Hepatocyte (in vitro differentiated cells): ENCODE data around the gene SMYD1. TPM values are rescaled to one million over a fixed set of nuclear protein-coding genes. Genes with fewer than 3 reads are reported as not detected.

Experiments
- DNase-seq: peaks from one replicate; pipeline ENCODE4 v3.0.0-alpha.2; 2016; ENCODE audit warnings: low spot score
- H2AFZ ChIP-seq: fragments of 200-600 bp; sonication (generic); 2 replicates; pipeline ENCODE4 v1.6.0; 2016; ENCODE audit warnings: antibody characterized with exemption, mild to moderate bottlenecking
- H3K27ac ChIP-seq: fragments of 200-600 bp; sonication (generic); 2 replicates; pipeline ENCODE4 v1.5.1; 2016; ENCODE audit warnings: mild to moderate bottlenecking
- H3K27me3 ChIP-seq: fragments of 200-600 bp; sonication (generic); 2 replicates; pipeline ENCODE4 v1.6.1; 2016
- H3K36me3 ChIP-seq: fragments of 200-600 bp; sonication (generic); replicated peaks from 2 replicates; pipeline ENCODE4 v1.5.1; 2016; ENCODE audit warnings: low read depth; ENCODE audit not compliant: insufficient read depth
- H3K4me1 ChIP-seq: fragments of 200-600 bp; sonication (generic); 2 replicates; pipeline ENCODE4 v1.5.1; 2016; ENCODE audit warnings: mild to moderate bottlenecking, moderate library complexity; ENCODE audit not compliant: insufficient read depth
- H3K4me2 ChIP-seq: fragments of 200-600 bp; sonication (generic); 2 replicates; pipeline ENCODE4 v1.6.0; 2016
- H3K4me3 ChIP-seq: fragments of 200-600 bp; sonication (generic); 2 replicates; pipeline ENCODE4 v1.5.1; 2016; ENCODE audit warnings: mild to moderate bottlenecking
- H3K79me2 ChIP-seq: fragments of 200-600 bp; sonication (generic); 2 replicates; pipeline ENCODE4 v1.6.0; 2017; ENCODE audit warnings: mild to moderate bottlenecking
- H3K9me2 ChIP-seq: fragments of 200-600 bp; sonication (generic); replicated peaks from 2 replicates; pipeline ENCODE4 v1.6.0; 2017; ENCODE audit warnings: mild to moderate bottlenecking; ENCODE audit not compliant: insufficient read depth
- H3K9me3 ChIP-seq: fragments of 200-600 bp; sonication (generic); 2 replicates; pipeline ENCODE4 v1.5.1; 2016; ENCODE audit warnings: low read depth, mild to moderate bottlenecking
- H4K20me1 ChIP-seq: fragments of 200-600 bp; sonication (generic); 2 replicates; pipeline ENCODE4 v1.6.0; 2016; ENCODE audit warnings: mild to moderate bottlenecking; ENCODE audit not compliant: insufficient read depth, poor library complexity, severe bottlenecking
- EZH2 ChIP-seq: fragments of 200-600 bp; sonication (generic); IDR thresholded peaks from 2 replicates; pipeline ENCODE4 v1.6.1; 2016; ENCODE audit warnings: antibody characterized with exemption, mild to moderate bottlenecking, borderline replicate concordance
- EZH2phosphoT487 ChIP-seq: fragments of 200-600 bp; sonication (generic); IDR thresholded peaks from one replicate; pipeline ENCODE4 v1.6.1; 2018; ENCODE audit warnings: antibody characterized with exemption, mild to moderate bottlenecking, low read depth, moderate library complexity; ENCODE audit not compliant: unreplicated experiment, severe bottlenecking
- WGBS: methylation state at CpG from one replicate; pipeline ENCODE4 v1.1.6; 2016; ENCODE audit warnings: low lambda C conversion rate; ENCODE audit errors: missing lambda C conversion rate; 5-methylcytosine and 5-hydroxymethylcytosine counted together
- polyA plus RNA-seq: library from polyadenylated mRNA; unstranded; fragments of >200 nt; fragmentation: Nextera tagmentation; extraction: Ambion mirVana; gene quantifications from 2 replicates; pipeline ENCODE4 v1.2.1, GENCODE V29; 2016
- total RNA-seq: library from RNA; depleted of rRNA; stranded (reverse); fragments of >200 nt; gene quantifications from 2 replicates; pipeline ENCODE4 v1.2.3, GENCODE V29; 2014
- TF ChIP-seq, protein P1 (sequence below): fragments of 200-600 bp; sonication (generic); IDR thresholded peaks from 2 replicates; pipeline ENCODE4 v1.5.1; 2016; ENCODE audit warnings: antibody characterized with exemption, mild to moderate bottlenecking; ENCODE audit not compliant: poor library complexity

Gene SMYD1
- total and polyA plus RNA-seq, 2 experiments from 2014 or later = 0.10 TPM; not detected in 1

DNA sequence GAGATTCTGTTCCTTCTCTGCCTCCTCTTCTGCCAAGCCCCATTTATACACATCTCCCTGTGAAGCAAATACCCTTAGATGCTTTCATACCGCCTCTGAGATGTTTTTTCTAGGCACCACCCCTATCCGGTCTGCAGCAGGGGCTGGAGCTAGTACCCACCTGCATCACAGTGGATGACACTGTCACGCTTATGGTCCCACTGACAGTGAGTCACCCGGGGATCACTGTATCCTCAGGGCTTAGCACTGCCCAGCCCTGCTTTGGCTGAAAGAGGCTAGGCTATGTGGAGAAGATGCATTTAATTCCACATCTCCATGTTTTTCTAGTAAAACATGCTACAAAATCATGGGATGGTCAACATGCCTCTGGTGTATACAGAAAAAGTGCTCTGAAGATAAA is 50.3 kb downstream of the SMYD1 start:
- Histone ChIP-seq H3K27ac (no peak overlapping the region), H2AFZ (no peak overlapping the region), H3K9me3 (no peaks in the 10 kb centered on the region), H3K27me3 (no peaks in the 10 kb centered on the region), H3K4me2 (no peak overlapping the region), H3K36me3 (no peaks in the 10 kb centered on the region), H3K79me2 (no peaks in the 10 kb centered on the region), H4K20me1 (no peaks in the 10 kb centered on the region), H3K4me1 (peaks cover 7% of the 10 kb centered on the region), H3K4me3 (no peak overlapping the region), H3K9me2 (no peaks in the 10 kb centered on the region)
- TF ChIP-seq, protein P1, sequence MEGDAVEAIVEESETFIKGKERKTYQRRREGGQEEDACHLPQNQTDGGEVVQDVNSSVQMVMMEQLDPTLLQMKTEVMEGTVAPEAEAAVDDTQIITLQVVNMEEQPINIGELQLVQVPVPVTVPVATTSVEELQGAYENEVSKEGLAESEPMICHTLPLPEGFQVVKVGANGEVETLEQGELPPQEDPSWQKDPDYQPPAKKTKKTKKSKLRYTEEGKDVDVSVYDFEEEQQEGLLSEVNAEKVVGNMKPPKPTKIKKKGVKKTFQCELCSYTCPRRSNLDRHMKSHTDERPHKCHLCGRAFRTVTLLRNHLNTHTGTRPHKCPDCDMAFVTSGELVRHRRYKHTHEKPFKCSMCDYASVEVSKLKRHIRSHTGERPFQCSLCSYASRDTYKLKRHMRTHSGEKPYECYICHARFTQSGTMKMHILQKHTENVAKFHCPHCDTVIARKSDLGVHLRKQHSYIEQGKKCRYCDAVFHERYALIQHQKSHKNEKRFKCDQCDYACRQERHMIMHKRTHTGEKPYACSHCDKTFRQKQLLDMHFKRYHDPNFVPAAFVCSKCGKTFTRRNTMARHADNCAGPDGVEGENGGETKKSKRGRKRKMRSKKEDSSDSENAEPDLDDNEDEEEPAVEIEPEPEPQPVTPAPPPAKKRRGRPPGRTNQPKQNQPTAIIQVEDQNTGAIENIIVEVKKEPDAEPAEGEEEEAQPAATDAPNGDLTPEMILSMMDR = no peak
- no peak for TF ChIP-seq EZH2
- TF ChIP-seq EZH2phosphoT487 = no peak
- 74% methylated on average over 4 of the region's 4 CpGs for WGBS
- no peak for DNase-seq

DNA sequence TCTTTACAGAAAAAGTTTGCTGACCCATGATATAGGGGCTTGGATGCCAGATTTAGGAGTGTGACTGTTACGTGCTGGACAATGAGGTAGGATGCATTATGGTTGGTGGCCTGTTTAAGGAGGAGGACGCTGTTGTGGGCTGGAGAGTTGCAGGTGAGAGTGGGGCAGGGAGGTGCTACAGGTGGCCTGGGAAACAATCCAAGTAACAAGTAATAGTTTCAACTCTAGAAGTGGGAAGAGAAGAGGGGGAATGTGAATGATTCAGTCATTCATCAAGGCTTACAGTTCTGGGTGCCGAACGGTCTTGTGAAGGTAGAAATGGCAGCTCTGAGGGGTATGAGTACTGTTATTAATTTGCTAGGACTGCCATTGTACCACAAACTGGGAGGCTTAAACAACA is 54.1 kb downstream of the SMYD1 start:
- Histone ChIP-seq H3K9me2 (no peaks in the 10 kb centered on the region), H4K20me1 (peaks cover 5% of the 10 kb centered on the region), H3K79me2 (peaks cover 2% of the 10 kb centered on the region), H2AFZ (no peak overlapping the region), H3K36me3 (no peaks in the 10 kb centered on the region), H3K27me3 (no peaks in the 10 kb centered on the region), H3K4me2 (no peak overlapping the region), H3K27ac (no peak overlapping the region), H3K4me1 (no peaks in the 10 kb centered on the region), H3K9me3 (no peaks in the 10 kb centered on the region), H3K4me3 (no peak overlapping the region)
- DNase-seq = no peak
- WGBS = 75% methylated on average over 4 of the region's 4 CpGs
- TF ChIP-seq EZH2 = no peak
- TF ChIP-seq, protein P1 = no peak
- TF ChIP-seq EZH2phosphoT487 = no peak

DNA sequence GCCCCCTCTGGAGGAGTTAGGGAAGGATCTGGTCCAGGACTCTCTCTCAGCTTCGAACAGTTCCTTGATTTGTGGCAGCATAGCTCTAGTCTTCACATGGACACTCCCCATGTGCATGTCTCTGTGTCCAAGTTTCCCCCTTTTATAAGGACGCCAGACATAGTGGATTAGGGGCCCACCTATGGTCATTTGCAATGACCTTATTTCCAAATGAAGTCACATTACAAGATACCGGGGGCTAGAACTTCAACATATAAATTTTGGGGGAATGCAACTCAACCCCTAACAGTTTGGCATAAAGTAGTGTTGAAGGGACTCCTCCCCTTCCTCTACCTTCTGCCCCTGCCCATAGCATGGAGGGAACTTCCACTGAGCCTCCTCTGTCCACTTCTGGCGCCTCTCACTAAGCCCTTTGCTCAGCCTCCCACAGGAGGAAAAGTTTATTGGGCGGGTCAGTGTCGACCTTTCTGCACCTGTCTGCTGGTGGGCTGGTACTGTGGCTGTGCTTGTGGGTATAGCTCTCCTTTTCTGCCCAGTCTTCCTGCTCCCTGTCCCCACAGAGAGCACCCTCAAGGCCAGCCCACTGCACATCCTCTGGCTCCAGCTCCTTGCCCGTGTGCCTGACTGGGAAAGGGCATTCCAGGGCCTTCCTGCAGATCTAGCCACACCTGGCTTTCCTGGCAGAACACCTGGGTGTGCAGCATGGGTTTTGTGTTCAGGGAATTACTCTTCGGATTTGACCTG is 54.7 kb downstream of the SMYD1 start:
- Histone ChIP-seq H3K27ac (no peak overlapping the region), H3K4me1 (no peaks in the 10 kb centered on the region), H4K20me1 (peaks cover 5% of the 10 kb centered on the region), H3K4me2 (no peak overlapping the region), H3K9me2 (no peaks in the 10 kb centered on the region), H3K36me3 (no peaks in the 10 kb centered on the region), H3K4me3 (no peak overlapping the region), H2AFZ (no peak overlapping the region), H3K27me3 (no peaks in the 10 kb centered on the region), H3K9me3 (no peaks in the 10 kb centered on the region), H3K79me2 (peaks cover 2% of the 10 kb centered on the region)
- 85% methylated on average over 8 of the region's 8 CpGs for WGBS
- DNase-seq = no peak
- no peak for TF ChIP-seq EZH2phosphoT487
- no peak for TF ChIP-seq EZH2
- TF ChIP-seq, protein P1 = no peak
